SK-N-SH (cell line): ENCODE results near the gene FAM229B. TPM values are rescaled to one million over a fixed set of nuclear protein-coding genes. Genes with fewer than 3 reads are reported as not detected.

ENCODE experiments used
- CTCF ChIA-PET: fragments of 300-600, 350-600 bp; formaldehyde crosslinking; extraction: SDS; loops from one replicate; lab custom pipeline; 2021; lab: Yijun Ruan, JAX
- POLR2A ChIA-PET: fragments of 350-600 bp; sonication (Branson Sonifier 250); formaldehyde crosslinking; extraction: SDS; loops from one replicate; lab custom pipeline; 2020; ENCODE audit warnings: antibody characterized with exemption, inconsistent platforms; lab: Yijun Ruan, JAX
- DNase-seq: peaks from one replicate; pipeline ENCODE4 v3.0.0; 2012
- H2AFZ ChIP-seq: fragments of 200-600 bp; sonication (generic); 2 replicates; pipeline ENCODE4 v1.8.1; 2016; ENCODE audit warnings: antibody characterized with exemption, mild to moderate bottlenecking, low read depth
- H3F3A ChIP-seq: fragments of 200-600 bp; sonication (generic); replicated peaks from 2 replicates; pipeline ENCODE3; 2016; ENCODE audit warnings: antibody characterized with exemption, mild to moderate bottlenecking; ENCODE audit not compliant: insufficient read depth
- H3K27ac ChIP-seq, 2 experiments: fragments of 200-500 bp in 1 of 2; fragments of 200-600 bp in 1 of 2; sonication (Bioruptor generic) in 1 of 2; sonication (generic), shearing (Covaris generic) in 1 of 2; 2 replicates each; pipeline versions ENCODE4 v1.5.1 to v1.6.1; 2014 to 2016; ENCODE audit warnings: low read depth in 2 of 2, inconsistent platforms in 1 of 2, low read length in 1 of 2, mild to moderate bottlenecking in 1 of 2, mixed read lengths in 1 of 2
- H3K27me3 ChIP-seq: fragments of 200-600 bp; sonication (generic), shearing (Covaris generic); 2 replicates; pipeline ENCODE4 v1.6.1; 2016; ENCODE audit warnings: mixed run types; ENCODE audit not compliant: insufficient read depth
- H3K36me3 ChIP-seq, 2 experiments: fragments of 200-500 bp in 1 of 2; fragments of 200-600 bp in 1 of 2; sonication (Bioruptor generic) in 1 of 2; sonication (generic) in 1 of 2; replicated peaks in 1 of 2; 2 replicates each; pipeline versions ENCODE3 to v1.5.1; 2014 to 2016; ENCODE audit warnings: low read length in 1 of 2, mild to moderate bottlenecking in 1 of 2; ENCODE audit not compliant: insufficient read depth in 2 of 2, control insufficient read depth in 1 of 2
- H3K4me1 ChIP-seq, 2 experiments: fragments of 200-500 bp in 1 of 2; fragments of 200-600 bp in 1 of 2; sonication (Bioruptor generic) in 1 of 2; sonication (generic), shearing (Covaris generic) in 1 of 2; 2 replicates each; pipeline versions ENCODE4 v1.5.1 to v1.6.1; 2014 to 2016; ENCODE audit warnings: low read depth in 1 of 2, low read length in 1 of 2, mixed run types in 1 of 2; ENCODE audit not compliant: insufficient read depth in 2 of 2, control insufficient read depth in 1 of 2
- H3K4me2 ChIP-seq: fragments of 200-600 bp; sonication (generic), shearing (Covaris generic); 2 replicates; pipeline ENCODE4 v1.6.1; 2017; ENCODE audit warnings: mixed run types
- H3K4me3 ChIP-seq, 2 experiments: fragments of 200-500 bp in 1 of 2; fragments of 200-600 bp in 1 of 2; sonication (Bioruptor generic) in 1 of 2; sonication (generic), shearing (Covaris generic) in 1 of 2; 2 replicates each; pipeline versions ENCODE4 v1.5.1 to v1.8.1; 2014 to 2016; ENCODE audit warnings: low read depth in 2 of 2, inconsistent platforms in 1 of 2, low read length in 1 of 2, mild to moderate bottlenecking in 1 of 2, mixed read lengths in 1 of 2, moderate library complexity in 1 of 2
- H3K79me2 ChIP-seq: fragments of 200-600 bp; sonication (generic); 2 replicates; pipeline ENCODE4 v1.8.1; 2017; ENCODE audit warnings: mild to moderate bottlenecking; ENCODE audit not compliant: insufficient read depth
- H3K9ac ChIP-seq: fragments of 200-600 bp; sonication (generic); 2 replicates; pipeline ENCODE4 v1.6.1; 2017; ENCODE audit warnings: mixed run types
- H3K9me2 ChIP-seq: fragments of 200-600 bp; sonication (generic); 2 replicates; pipeline ENCODE4 v1.6.1; 2017; ENCODE audit warnings: mixed run types
- H3K9me3 ChIP-seq: fragments of 200-600 bp; sonication (generic); 2 replicates; pipeline ENCODE4 v1.6.1; 2017; ENCODE audit warnings: mixed run types, mild to moderate bottlenecking, moderate library complexity
- H4K20me1 ChIP-seq: fragments of 200-600 bp; sonication (generic); 2 replicates; pipeline ENCODE4 v1.6.1; 2017; ENCODE audit warnings: mild to moderate bottlenecking, mixed run types; ENCODE audit not compliant: insufficient read depth
- FOXM1 ChIP-seq: IDR thresholded peaks from 2 replicates; pipeline ENCODE4 v1.4.0; 2012; ENCODE audit warnings: low read depth, mild to moderate bottlenecking
- MXI1 ChIP-seq: IDR thresholded peaks from 2 replicates; pipeline ENCODE4 v1.6.1; 2012; ENCODE audit warnings: mild to moderate bottlenecking, low read depth, low read length, improper control_type of control experiment
- RAD21 ChIP-seq: IDR thresholded peaks from 2 replicates; pipeline ENCODE4 v1.6.1; 2012; ENCODE audit warnings: mild to moderate bottlenecking, low read length
- RFX5 ChIP-seq: IDR thresholded peaks from 2 replicates; pipeline ENCODE4 v1.6.1; 2012; ENCODE audit warnings: mild to moderate bottlenecking, improper control_type of control experiment, low read length
- RXRA ChIP-seq: IDR thresholded peaks from 2 replicates; pipeline ENCODE4 v1.4.0; 2012; ENCODE audit warnings: low read depth, mild to moderate bottlenecking, borderline replicate concordance
- SMC3 ChIP-seq: IDR thresholded peaks from 2 replicates; pipeline ENCODE4 v1.6.1; 2012; ENCODE audit warnings: low read depth, low read length, improper control_type of control experiment
- TEAD4 ChIP-seq: IDR thresholded peaks from 2 replicates; pipeline ENCODE4 v1.4.0; 2012; ENCODE audit warnings: mild to moderate bottlenecking, borderline replicate concordance; ENCODE audit not compliant: insufficient read depth
- USF1 ChIP-seq: IDR thresholded peaks from 2 replicates; pipeline ENCODE4 v1.4.0; 2012; ENCODE audit warnings: low read depth, borderline replicate concordance
- WGBS: methylation state at CpG from one replicate; pipeline ENCODE4 v1.1.6; 2017; ENCODE audit warnings: low lambda C conversion rate; 5-methylcytosine and 5-hydroxymethylcytosine counted together
- polyA plus RNA-seq, 3 experiments: library from polyadenylated mRNA; depleted of rRNA; stranded (reverse); fragments of >200 nt; gene quantifications; 2 replicates each; pipeline ENCODE4 v1.2.3, GENCODE V29; 2012
- TF ChIP-seq, protein P1 (sequence below): fragments of 150-350 bp; IDR thresholded peaks from 2 replicates; pipeline ENCODE4 v1.6.1; 2016; ENCODE audit warnings: mild to moderate bottlenecking, low read depth, low read length
- TF ChIP-seq, protein P2 (sequence below): IDR thresholded peaks from 2 replicates; pipeline ENCODE4 v1.4.0; 2012; ENCODE audit warnings: low read depth
- TF ChIP-seq, protein P3 (sequence below): IDR thresholded peaks from 2 replicates; pipeline ENCODE4 v1.6.1; 2012; ENCODE audit warnings: mild to moderate bottlenecking, low read depth, low read length, moderate library complexity
- TF ChIP-seq, protein P4 (sequence below): fragments of 150-350 bp; IDR thresholded peaks from 2 replicates; pipeline ENCODE4 v1.6.1; 2017; ENCODE audit warnings: antibody characterized with exemption, low read length, low read depth, borderline replicate concordance

FAM229B gene
- polyA plus RNA-seq, 1 of the 3 experiments (the other 2 are of a cell fraction): 15.9 TPM

DNA sequence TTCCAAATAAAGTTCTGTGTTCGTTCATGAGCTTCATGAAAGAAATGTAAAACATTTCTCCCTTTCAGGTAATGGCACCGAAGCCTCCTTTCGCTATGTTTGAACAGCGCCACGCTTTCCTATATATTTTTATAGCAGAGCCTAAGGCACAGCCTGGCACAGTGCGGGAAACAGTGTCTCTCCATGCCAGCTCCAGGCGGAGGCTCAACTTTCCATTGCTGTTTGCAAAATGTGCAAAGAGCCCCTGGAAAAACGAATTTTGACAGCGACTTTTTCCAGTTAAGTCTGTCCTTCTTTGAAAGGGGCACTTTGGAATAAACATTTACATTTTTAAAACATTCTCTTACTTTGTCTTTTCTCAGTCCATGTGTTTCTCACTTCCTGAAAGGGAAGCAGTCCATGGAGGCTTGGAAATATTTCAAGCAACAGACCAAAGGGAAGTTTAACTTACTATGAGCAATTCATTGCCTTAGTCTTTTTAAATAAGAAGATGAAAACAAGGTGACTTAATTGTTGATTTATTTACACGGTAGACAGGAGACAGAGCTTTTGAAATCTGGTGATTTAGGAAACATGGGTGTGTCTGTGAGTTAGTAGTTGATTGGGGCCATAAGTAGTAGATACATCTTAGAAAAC, 32.7 kb upstream of the FAM229B start:
- no peaks in the 10 kb centered on the region for H3K9me2 ChIP-seq
- WGBS: 75% methylated on average over 10 of the region's 10 CpGs
- H3K9ac ChIP-seq: no peak overlapping the region
- peak overlapping the region; percentile 56; the same call in 1 of the 2 replicates for H2AFZ ChIP-seq
- H3K36me3 ChIP-seq: no peaks in the 10 kb centered on the region
- no peaks in the 10 kb centered on the region for H3K9me3 ChIP-seq
- no peaks in the 10 kb centered on the region for H3K79me2 ChIP-seq
- POLR2A ChIA-PET: no interaction called here
- TF ChIP-seq RAD21 (no peak), USF1 (no peak), MXI1 (no peak), SMC3 (no peak), FOXM1 (no peak), RXRA (no peak), TEAD4 (no peak), RFX5 (no peak)
- TF ChIP-seq, protein P1, sequence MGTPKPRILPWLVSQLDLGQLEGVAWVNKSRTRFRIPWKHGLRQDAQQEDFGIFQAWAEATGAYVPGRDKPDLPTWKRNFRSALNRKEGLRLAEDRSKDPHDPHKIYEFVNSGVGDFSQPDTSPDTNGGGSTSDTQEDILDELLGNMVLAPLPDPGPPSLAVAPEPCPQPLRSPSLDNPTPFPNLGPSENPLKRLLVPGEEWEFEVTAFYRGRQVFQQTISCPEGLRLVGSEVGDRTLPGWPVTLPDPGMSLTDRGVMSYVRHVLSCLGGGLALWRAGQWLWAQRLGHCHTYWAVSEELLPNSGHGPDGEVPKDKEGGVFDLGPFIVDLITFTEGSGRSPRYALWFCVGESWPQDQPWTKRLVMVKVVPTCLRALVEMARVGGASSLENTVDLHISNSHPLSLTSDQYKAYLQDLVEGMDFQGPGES: no peak
- TF ChIP-seq, protein P2, sequence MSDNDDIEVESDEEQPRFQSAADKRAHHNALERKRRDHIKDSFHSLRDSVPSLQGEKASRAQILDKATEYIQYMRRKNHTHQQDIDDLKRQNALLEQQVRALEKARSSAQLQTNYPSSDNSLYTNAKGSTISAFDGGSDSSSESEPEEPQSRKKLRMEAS: no peak
- TF ChIP-seq, protein P3, sequence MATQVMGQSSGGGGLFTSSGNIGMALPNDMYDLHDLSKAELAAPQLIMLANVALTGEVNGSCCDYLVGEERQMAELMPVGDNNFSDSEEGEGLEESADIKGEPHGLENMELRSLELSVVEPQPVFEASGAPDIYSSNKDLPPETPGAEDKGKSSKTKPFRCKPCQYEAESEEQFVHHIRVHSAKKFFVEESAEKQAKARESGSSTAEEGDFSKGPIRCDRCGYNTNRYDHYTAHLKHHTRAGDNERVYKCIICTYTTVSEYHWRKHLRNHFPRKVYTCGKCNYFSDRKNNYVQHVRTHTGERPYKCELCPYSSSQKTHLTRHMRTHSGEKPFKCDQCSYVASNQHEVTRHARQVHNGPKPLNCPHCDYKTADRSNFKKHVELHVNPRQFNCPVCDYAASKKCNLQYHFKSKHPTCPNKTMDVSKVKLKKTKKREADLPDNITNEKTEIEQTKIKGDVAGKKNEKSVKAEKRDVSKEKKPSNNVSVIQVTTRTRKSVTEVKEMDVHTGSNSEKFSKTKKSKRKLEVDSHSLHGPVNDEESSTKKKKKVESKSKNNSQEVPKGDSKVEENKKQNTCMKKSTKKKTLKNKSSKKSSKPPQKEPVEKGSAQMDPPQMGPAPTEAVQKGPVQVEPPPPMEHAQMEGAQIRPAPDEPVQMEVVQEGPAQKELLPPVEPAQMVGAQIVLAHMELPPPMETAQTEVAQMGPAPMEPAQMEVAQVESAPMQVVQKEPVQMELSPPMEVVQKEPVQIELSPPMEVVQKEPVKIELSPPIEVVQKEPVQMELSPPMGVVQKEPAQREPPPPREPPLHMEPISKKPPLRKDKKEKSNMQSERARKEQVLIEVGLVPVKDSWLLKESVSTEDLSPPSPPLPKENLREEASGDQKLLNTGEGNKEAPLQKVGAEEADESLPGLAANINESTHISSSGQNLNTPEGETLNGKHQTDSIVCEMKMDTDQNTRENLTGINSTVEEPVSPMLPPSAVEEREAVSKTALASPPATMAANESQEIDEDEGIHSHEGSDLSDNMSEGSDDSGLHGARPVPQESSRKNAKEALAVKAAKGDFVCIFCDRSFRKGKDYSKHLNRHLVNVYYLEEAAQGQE: no peak
- TF ChIP-seq, protein P4, sequence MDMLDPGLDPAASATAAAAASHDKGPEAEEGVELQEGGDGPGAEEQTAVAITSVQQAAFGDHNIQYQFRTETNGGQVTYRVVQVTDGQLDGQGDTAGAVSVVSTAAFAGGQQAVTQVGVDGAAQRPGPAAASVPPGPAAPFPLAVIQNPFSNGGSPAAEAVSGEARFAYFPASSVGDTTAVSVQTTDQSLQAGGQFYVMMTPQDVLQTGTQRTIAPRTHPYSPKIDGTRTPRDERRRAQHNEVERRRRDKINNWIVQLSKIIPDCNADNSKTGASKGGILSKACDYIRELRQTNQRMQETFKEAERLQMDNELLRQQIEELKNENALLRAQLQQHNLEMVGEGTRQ: no peak
- H3F3A ChIP-seq: no peaks in the 10 kb centered on the region
- no peak overlapping the region for H3K4me2 ChIP-seq
- no peak overlapping the region for H3K4me3 ChIP-seq
- CTCF ChIA-PET: interaction anchor here (1.4 to 2.1 kb wide), 2 partner anchors 11 to 13 kb away, joined by 4 to 9 read pairs; no protein-coding TSS in a partner anchor
- H3K27ac ChIP-seq: no peak overlapping the region
- H3K4me1 ChIP-seq: no peaks in the 10 kb centered on the region; a peak in 1 of 4 replicates
- no peaks in the 10 kb centered on the region for H4K20me1 ChIP-seq
- no peak for DNase-seq
- no peaks in the 10 kb centered on the region for H3K27me3 ChIP-seq
